SKM-1 (cell line): ENCODE results near the gene SHH.

ENCODE experiments used
- DNase-seq: peaks from one replicate; lab custom pipeline; 2025; ENCODE audit not compliant: unreplicated experiment; lab: John Stamatoyannopoulos, UW

SHH gene

GRCh38 chr7:155766386-155766785, 45.9 kb downstream of the SHH start:
- no peak for DNase-seq

- DNase-seq, result no peak
Observed at GRCh38 chr7:155765458-155765857, 46.8 kb downstream of the SHH start.

- no peak for DNase-seq
Observed at GRCh38 chr7:155764438-155764793, 47.8 kb downstream of the SHH start.

GRCh38 chr7:155763691-155764437, 48.4 kb downstream of the SHH start:
- no peak for DNase-seq

- no peak for DNase-seq
Observed at GRCh38 chr7:155763122-155763521, 49.1 kb downstream of the SHH start.

- no peak for DNase-seq
Observed at GRCh38 chr7:155762655-155763054, 49.6 kb downstream of the SHH start.

- DNase-seq, result no peak
Observed at GRCh38 chr7:155762036-155762435, 50.2 kb downstream of the SHH start.

GRCh38 chr7:155761162-155761561, 51.1 kb downstream of the SHH start:
- no peak for DNase-seq

GRCh38 chr7:155759740-155760430, 52.4 kb downstream of the SHH start:
- DNase-seq, result no peak

GRCh38 chr7:155758348-155758747, 53.9 kb downstream of the SHH start:
- no peak for DNase-seq

- no peak for DNase-seq
Observed at GRCh38 chr7:155756322-155756721, 55.9 kb downstream of the SHH start.

- no peak for DNase-seq
Observed at GRCh38 chr7:155755026-155755425, 57.2 kb downstream of the SHH start.

- DNase-seq, result no peak
Observed at GRCh38 chr7:155754165-155754564, 58.1 kb downstream of the SHH start.

GRCh38 chr7:155753446-155753965, 58.8 kb downstream of the SHH start:
- DNase-seq, result no peak

- no peak for DNase-seq
Observed at GRCh38 chr7:155752756-155753445, 59.4 kb downstream of the SHH start.

- no peak for DNase-seq
Observed at GRCh38 chr7:155751409-155751808, 60.9 kb downstream of the SHH start.

- DNase-seq, result no peak
Observed at GRCh38 chr7:155750255-155751125, 61.8 kb downstream of the SHH start.
